H9 (cell line): ENCODE measurements around the gene INTS3. TPM values are rescaled to one million over a fixed set of nuclear protein-coding genes. Genes with fewer than 3 reads are reported as not detected.
A peak's percentile ranks its signal among the peaks of the same experiment; 100 is the strongest.

ENCODE experiments used
- DNase-seq: peaks from one replicate; pipeline ENCODE4 v3.0.0-alpha.2; 2017
- H2AFZ ChIP-seq: one replicate; pipeline ENCODE4 v1.6.1; 2013; ENCODE audit warnings: mild to moderate bottlenecking, low read length, control low read depth, moderate library complexity
- H2AK5ac ChIP-seq: 2 replicates; pipeline ENCODE4 v1.6.1; 2013; ENCODE audit warnings: low read length, control low read depth, mixed read lengths; ENCODE audit not compliant: insufficient read length
- H2BK120ac ChIP-seq: one replicate; pipeline ENCODE4 v1.6.1; 2013; ENCODE audit warnings: low read depth, mild to moderate bottlenecking, low read length, control low read depth, inconsistent platforms; ENCODE audit not compliant: poor library complexity, severe bottlenecking
- H2BK12ac ChIP-seq: 2 replicates; pipeline ENCODE4 v1.6.1; 2013; ENCODE audit warnings: low read length, control low read depth, mixed read lengths, low read depth; ENCODE audit not compliant: insufficient read length
- H2BK15ac ChIP-seq: 2 replicates; pipeline ENCODE4 v1.6.1; 2013; ENCODE audit warnings: low read depth, low read length, control low read depth
- H2BK20ac ChIP-seq: one replicate; pipeline ENCODE4 v1.6.1; 2013; ENCODE audit warnings: low read depth, mild to moderate bottlenecking, low read length, control low read depth, inconsistent platforms; ENCODE audit not compliant: poor library complexity, severe bottlenecking
- H2BK5ac ChIP-seq: 2 replicates; pipeline ENCODE4 v1.6.1; 2013; ENCODE audit warnings: low read length, control low read depth, mixed read lengths; ENCODE audit not compliant: insufficient read length
- H3K14ac ChIP-seq: 2 replicates; pipeline ENCODE4 v1.6.1; 2013; ENCODE audit warnings: low read length, control low read depth; ENCODE audit not compliant: insufficient read depth
- H3K18ac ChIP-seq: 2 replicates; pipeline ENCODE4 v1.6.1; 2013; ENCODE audit warnings: low read depth, mild to moderate bottlenecking, mixed read lengths, low read length, control low read depth; ENCODE audit not compliant: insufficient read length
- H3K23ac ChIP-seq: 2 replicates; pipeline ENCODE4 v1.6.1; 2013; ENCODE audit warnings: low read length, control low read depth, mixed read lengths, low read depth; ENCODE audit not compliant: insufficient read length
- H3K23me2 ChIP-seq: 2 replicates; pipeline ENCODE4 v1.6.1; 2013; ENCODE audit warnings: low read depth, mild to moderate bottlenecking, mixed read lengths, low read length, control low read depth; ENCODE audit not compliant: insufficient read length, poor library complexity, severe bottlenecking
- H3K27ac ChIP-seq: 2 replicates; pipeline ENCODE4 v1.5.1; 2013; ENCODE audit warnings: low read length, control low read depth, mixed read lengths, low read depth; ENCODE audit not compliant: insufficient read length
- H3K27me3 ChIP-seq: 2 replicates; pipeline ENCODE4 v1.6.1; 2013; ENCODE audit warnings: low read length, control low read depth, inconsistent platforms; ENCODE audit not compliant: insufficient read depth
- H3K4ac ChIP-seq: 2 replicates; pipeline ENCODE4 v1.6.1; 2013; ENCODE audit warnings: low read depth, mild to moderate bottlenecking, control low read depth, inconsistent platforms, low read length, moderate library complexity
- H3K4me1 ChIP-seq: 2 replicates; pipeline ENCODE4 v1.6.1; 2013; ENCODE audit warnings: low read length, control low read depth, inconsistent platforms; ENCODE audit not compliant: insufficient read depth
- H3K4me2 ChIP-seq: 2 replicates; pipeline ENCODE4 v1.6.1; 2013; ENCODE audit warnings: low read length, control low read depth, mixed read lengths; ENCODE audit not compliant: insufficient read length, insufficient read depth
- H3K56ac ChIP-seq: 2 replicates; pipeline ENCODE4 v1.6.1; 2013; ENCODE audit warnings: low read depth, mild to moderate bottlenecking, mixed read lengths, low read length, control low read depth; ENCODE audit not compliant: insufficient read length
- H3K79me1 ChIP-seq: 2 replicates; pipeline ENCODE4 v1.6.1; 2013; ENCODE audit warnings: low read depth, mild to moderate bottlenecking, moderate library complexity, low read length, control low read depth, inconsistent platforms; ENCODE audit not compliant: insufficient read depth, poor library complexity, severe bottlenecking
- H3K79me2 ChIP-seq: 2 replicates; pipeline ENCODE4 v1.6.1; 2013; ENCODE audit warnings: low read length, control low read depth, inconsistent platforms; ENCODE audit not compliant: insufficient read depth
- H3K9ac ChIP-seq: 2 replicates; pipeline ENCODE4 v1.6.1; 2013; ENCODE audit warnings: low read length, control low read depth, mixed read lengths; ENCODE audit not compliant: insufficient read length; ENCODE audit errors: extremely low read depth
- H3K9me3 ChIP-seq: one replicate; pipeline ENCODE4 v1.6.1; 2013; ENCODE audit warnings: low read depth, low read length, inconsistent platforms; ENCODE audit not compliant: control insufficient read depth
- H3T11ph ChIP-seq: one replicate; pipeline ENCODE4 v1.6.1; 2013; ENCODE audit warnings: mild to moderate bottlenecking, low read length, control low read depth, inconsistent platforms
- H4K20me1 ChIP-seq: one replicate; pipeline ENCODE4 v1.6.1; 2013; ENCODE audit not compliant: control insufficient read depth, insufficient read length, insufficient read depth
- H4K5ac ChIP-seq: 2 replicates; pipeline ENCODE4 v1.6.1; 2013; ENCODE audit warnings: low read depth, mild to moderate bottlenecking, mixed read lengths, low read length, control low read depth; ENCODE audit not compliant: insufficient read length
- H4K8ac ChIP-seq: replicated peaks from 2 replicates; pipeline ENCODE4 v1.6.1; 2013; ENCODE audit warnings: low read length, control low read depth, mixed read lengths, low read depth; ENCODE audit not compliant: insufficient read length
- H4K91ac ChIP-seq: 2 replicates; pipeline ENCODE4 v1.6.1; 2013; ENCODE audit warnings: low read depth, mild to moderate bottlenecking, moderate library complexity, mixed read lengths, low read length, control low read depth; ENCODE audit not compliant: insufficient read length
- H3K27ac Mint-ChIP-seq, 3 experiments: 2 replicates in 2 of 3; 3 replicates in 1 of 3; pipeline ENCODE4 v1.8.0; 2020 to 2021; ENCODE audit warnings: mixed read lengths in 3 of 3, mild to moderate bottlenecking in 1 of 3, moderate library complexity in 1 of 3
- H3K27me3 Mint-ChIP-seq: 2 replicates; pipeline ENCODE4 v1.8.0; 2021; ENCODE audit warnings: low read depth, mild to moderate bottlenecking, moderate library complexity, mixed read lengths
- H3K36me3 Mint-ChIP-seq, 3 experiments: 2 replicates in 2 of 3; 3 replicates in 1 of 3; pipeline ENCODE4 v1.8.0; 2020 to 2021; ENCODE audit warnings: low read depth in 3 of 3, mixed read lengths in 3 of 3; ENCODE audit not compliant: insufficient read depth in 1 of 3
- H3K4me1 Mint-ChIP-seq, 2 experiments: 2 replicates each; pipeline ENCODE4 v1.8.0; 2020; ENCODE audit warnings: mixed read lengths in 2 of 2
- H3K4me3 Mint-ChIP-seq, 2 experiments: 2 replicates in 1 of 2; 3 replicates in 1 of 2; pipeline ENCODE4 v1.8.0; 2020 to 2021; ENCODE audit warnings: mild to moderate bottlenecking in 2 of 2, mixed read lengths in 2 of 2, moderate library complexity in 1 of 2
- H3K9me3 Mint-ChIP-seq, 2 experiments: 2 replicates in 1 of 2; 3 replicates in 1 of 2; pipeline ENCODE4 v1.8.0; 2020; ENCODE audit warnings: mild to moderate bottlenecking in 2 of 2, mixed read lengths in 2 of 2, moderate library complexity in 1 of 2
- WGBS: extraction: QIAGEN DNeasy Blood & Tissue Kit; methylation state at CpG from one replicate; pipeline ENCODE4 v1.1.7; 2013; ENCODE audit warnings: missing lambda C conversion rate, low lambda C conversion rate, mixed read lengths; ENCODE audit not compliant: insufficient read length; ENCODE audit errors: extremely low coverage; 5-methylcytosine and 5-hydroxymethylcytosine counted together
- total RNA-seq: library from RNA; stranded (reverse); gene quantifications from 2 replicates; pipeline ENCODE4 v1.2.1, GENCODE V29; 2021
- TF ChIP-seq, protein P1 (sequence below): fragments of 200-600 bp; sonication (generic); conservative IDR thresholded peaks from 3 replicates; pipeline ENCODE4 v1.8.0; 2021; ENCODE audit warnings: antibody characterized with exemption, mild to moderate bottlenecking

The INTS3 gene
- total RNA-seq, 1 experiment from 2014 or later = 67.1 TPM

- peak overlapping the region in 2 of 3 experiments; percentile 46 to 80; a peak in 3 of 7 replicates for H3K27ac Mint-ChIP-seq
- no peaks in the 10 kb centered on the region for H3K23me2 ChIP-seq
Measured at GRCh38 chr1:153792631-153793041, 64.8 kb downstream of the INTS3 start.

More at GRCh38 chr1:153792631-153793041, 64.8 kb downstream of the INTS3 start:
- Mint-ChIP-seq H3K27me3 (peaks cover 2% of the 10 kb centered on the region), H3K9me3 (no peaks in the 10 kb centered on the region), H3K36me3 (no peaks in the 10 kb centered on the region), H3K4me1 (peaks cover 32 to 49% of the 10 kb centered on the region in 2 experiments), H3K4me3 (no peak overlapping the region; a peak in 1 of 5 replicates)
- Histone ChIP-seq H3K4me1 (no peaks in the 10 kb centered on the region), H4K8ac (no peak overlapping the region), H3K23ac (no peak overlapping the region), H3K79me1 (no peaks in the 10 kb centered on the region), H3K27me3 (no peaks in the 10 kb centered on the region), H2BK12ac (no peak overlapping the region), H3K4me2 (no peak overlapping the region), H3K56ac (no peak overlapping the region), H2AK5ac (no peak overlapping the region), H3K9me3 (no peaks in the 10 kb centered on the region), H2BK20ac (no peak overlapping the region), H4K5ac (no peak overlapping the region), H3T11ph (no peak overlapping the region), H3K9ac (no peak overlapping the region), H3K4ac (no peak overlapping the region), H2AFZ (no peak overlapping the region), H4K91ac (no peak overlapping the region), H3K14ac (no peak overlapping the region), H4K20me1 (no peaks in the 10 kb centered on the region), H2BK15ac (no peak overlapping the region), H3K18ac (no peak overlapping the region), H2BK120ac (no peak overlapping the region), H3K27ac (no peak overlapping the region), H3K79me2 (no peaks in the 10 kb centered on the region), H2BK5ac (no peak overlapping the region)
- peak; percentile 30 for DNase-seq
- no CpG with 5 or more reads among the region's 11 CpGs for WGBS
- TF ChIP-seq, protein P1, sequence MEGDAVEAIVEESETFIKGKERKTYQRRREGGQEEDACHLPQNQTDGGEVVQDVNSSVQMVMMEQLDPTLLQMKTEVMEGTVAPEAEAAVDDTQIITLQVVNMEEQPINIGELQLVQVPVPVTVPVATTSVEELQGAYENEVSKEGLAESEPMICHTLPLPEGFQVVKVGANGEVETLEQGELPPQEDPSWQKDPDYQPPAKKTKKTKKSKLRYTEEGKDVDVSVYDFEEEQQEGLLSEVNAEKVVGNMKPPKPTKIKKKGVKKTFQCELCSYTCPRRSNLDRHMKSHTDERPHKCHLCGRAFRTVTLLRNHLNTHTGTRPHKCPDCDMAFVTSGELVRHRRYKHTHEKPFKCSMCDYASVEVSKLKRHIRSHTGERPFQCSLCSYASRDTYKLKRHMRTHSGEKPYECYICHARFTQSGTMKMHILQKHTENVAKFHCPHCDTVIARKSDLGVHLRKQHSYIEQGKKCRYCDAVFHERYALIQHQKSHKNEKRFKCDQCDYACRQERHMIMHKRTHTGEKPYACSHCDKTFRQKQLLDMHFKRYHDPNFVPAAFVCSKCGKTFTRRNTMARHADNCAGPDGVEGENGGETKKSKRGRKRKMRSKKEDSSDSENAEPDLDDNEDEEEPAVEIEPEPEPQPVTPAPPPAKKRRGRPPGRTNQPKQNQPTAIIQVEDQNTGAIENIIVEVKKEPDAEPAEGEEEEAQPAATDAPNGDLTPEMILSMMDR = no peak
